Hematopoietic multipotent progenitor cell treated with erythropoietin and hydrocortisone succinate and interleukin-3 and kit ligand, for 6 days (in vitro differentiated cells): ENCODE data around the gene SKA3.
"Not testable (repeated sequence)": the region's sequence is repeated elsewhere in the genome, so short reads cannot be mapped to it uniquely, and the experiment has no call there.

Source experiments
- DNase-seq: peaks from one replicate; pipeline ENCODE4 v3.0.0-alpha.2; 2015

The SKA3 gene

DNA sequence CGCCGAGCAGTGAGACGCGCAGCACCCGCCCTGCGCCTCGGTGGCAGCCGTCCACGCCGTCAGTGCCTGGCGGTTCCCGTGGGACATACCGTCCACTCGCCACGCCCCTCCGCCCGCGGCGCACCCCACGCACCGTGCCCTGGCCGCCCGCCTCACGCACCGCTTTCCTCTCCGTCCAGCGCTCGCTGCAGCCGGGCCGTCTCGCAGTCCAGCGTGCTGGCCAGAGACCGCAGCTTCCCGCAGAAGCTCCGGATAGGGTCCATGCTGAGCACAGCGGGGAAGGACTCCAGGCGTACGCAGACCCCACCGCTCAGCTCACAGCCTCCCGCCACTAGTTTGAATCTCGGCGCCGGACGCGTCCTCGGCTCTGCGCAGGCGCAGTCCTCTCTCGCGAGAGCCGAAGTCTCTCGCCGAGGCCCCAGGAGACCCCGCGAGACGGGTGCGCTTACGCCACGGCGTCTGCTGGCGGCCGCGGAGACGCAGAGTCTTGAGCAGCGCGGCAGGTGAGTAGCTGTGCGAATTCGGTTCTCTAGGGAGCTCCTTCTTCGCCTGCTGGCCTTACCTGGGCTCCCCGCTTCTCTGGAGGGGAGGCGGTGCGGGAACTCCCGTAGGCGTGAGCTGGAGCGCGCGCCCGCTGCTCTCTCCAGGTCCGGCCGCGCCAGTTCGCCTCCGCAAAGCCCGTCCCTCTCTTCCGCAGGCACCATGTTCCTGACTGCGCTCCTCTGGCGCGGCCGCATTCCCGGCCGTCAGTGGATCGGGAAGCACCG, at the start of gene SKA3, which contains the start of gene MRPL57:
Gene SKA3 (minus strand): TSS at position 338 of the 767 bp plus-strand sequence. CDS start 75 bp downstream, at position 263.
Gene MRPL57 (plus strand): TSS at position 444 of the 767 bp plus-strand sequence. CDS start 259 bp downstream, at position 703.
- DNase-seq = peak; percentile 96

DNA sequence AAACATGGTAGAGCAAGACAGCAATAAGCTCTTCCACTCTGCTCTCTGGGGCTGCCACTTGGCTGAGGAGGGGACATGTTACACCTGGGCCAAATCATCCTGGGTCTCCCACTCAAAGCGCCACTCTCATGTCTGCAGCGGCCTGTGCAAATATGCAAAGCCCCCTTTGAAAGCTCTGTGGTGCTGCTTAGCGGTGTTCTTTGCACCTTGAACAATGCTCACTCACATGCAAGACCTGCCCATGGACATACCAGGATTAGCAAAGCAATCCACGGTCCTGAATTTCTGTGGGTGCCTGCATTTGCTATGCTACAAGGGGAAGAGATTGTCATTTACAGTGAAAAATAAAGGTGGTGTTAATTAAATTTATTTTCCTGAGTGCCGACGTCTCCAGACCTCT, 48.7 kb upstream of the SKA3 start:
- no peak for DNase-seq

DNA sequence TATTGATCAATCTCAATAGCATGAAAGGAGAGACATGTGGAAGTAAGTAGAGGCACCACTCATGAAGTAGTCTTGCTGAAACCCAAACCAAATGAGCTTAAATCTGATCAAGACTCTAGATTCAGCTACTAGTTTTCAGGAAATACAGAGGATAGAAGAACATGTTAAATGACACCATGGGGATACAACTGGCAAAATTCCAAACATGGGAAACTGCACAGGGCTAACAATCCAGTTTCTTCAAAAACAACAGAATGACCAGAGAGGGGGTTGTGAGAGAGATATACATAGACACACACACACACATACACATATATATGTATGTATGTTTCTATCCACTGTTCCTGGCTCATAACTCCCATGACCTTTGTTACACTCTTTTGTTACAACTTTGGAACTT, 44.9 kb upstream of the SKA3 start:
- DNase-seq = no peak

DNA sequence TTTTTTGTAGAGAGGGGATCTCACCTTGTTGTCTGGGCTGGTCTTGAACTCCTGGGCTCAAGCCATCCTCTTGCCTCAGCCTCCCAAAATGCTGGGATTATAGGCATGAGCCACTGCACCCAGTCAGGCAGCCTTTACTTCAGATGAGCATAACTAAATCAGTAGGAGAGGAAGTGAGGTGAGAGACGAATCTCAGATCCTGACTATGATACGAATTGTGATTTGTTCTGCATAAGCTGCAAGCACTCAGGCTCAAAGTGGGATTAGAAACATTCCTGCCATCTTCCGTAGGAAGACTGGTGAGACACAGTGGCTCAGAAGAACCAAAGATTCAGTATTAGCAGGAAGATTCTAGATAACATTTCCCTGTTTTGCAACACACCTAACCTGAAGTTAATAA, 43.4 kb upstream of the SKA3 start:
- DNase-seq = not testable (repeated sequence)

DNA sequence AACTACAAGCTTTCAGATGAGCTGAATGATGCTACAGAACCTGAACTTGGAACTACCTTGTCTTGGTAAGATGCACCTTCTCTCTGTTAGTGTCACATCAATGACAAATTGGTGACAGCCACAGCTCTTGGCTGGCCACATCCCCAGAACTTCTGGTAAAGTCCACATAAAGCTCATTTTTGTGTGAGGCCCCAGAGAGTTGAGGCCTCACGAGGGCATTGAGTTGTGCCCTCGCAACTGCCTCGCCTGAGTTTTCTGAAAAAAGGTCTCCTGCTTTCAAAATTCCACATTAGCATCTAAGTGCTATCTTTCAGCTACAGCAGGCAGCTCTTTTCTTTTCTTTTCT, 42.7 kb upstream of the SKA3 start:
- DNase-seq = no peak

DNA sequence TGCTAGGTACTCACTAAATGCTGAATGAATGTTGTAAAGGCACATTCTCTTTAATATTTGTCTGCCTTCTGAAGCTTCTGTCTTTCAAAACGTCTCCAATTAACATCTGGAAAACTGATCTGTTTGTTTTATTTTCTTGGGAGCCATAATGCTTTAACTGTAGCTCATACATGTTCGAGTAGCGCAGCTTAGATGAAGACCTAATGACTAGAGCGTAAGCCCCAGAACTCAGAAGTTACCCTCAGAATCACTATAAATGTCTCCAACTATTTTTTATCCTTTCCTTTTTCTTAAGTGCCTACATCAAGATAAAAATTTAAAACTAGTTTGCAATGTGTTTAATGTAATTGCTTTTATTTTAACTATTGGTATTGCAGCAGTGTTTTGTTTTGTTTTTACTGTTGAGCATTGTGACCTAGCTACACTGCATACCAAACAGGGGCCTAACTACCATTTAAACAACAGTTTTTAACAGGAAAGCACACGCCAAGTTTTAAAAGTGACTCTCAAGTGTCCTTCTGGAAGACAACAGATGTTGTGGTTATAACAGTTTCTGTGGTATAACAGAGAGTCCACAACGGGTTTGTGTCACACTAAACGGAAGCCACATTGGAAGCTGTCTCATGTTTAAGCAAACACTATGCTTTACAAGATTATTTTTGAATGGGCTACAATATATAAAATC, 42.1 kb upstream of the SKA3 start:
- DNase-seq = peak; percentile 81

DNA sequence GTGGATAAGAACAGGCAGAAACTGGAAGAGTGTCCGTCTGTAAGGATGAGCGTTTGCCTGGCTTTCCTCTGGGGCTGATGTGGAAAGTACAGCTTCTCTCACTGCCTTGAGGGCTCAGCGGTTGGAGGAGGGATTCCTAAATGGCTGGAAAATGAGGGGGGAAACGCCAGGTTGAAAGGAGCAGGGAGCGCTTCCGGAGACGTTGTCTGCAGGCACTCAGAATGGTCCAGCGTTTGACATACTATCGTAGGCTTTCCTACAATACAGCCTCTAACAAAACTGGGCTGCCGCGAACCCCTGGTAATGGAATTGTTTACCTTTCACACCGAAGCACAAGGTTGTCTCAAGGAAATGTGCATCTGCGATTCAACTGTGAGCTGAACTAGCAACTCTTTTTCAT, 40.0 kb upstream of the SKA3 start:
- DNase-seq = no peak

DNA sequence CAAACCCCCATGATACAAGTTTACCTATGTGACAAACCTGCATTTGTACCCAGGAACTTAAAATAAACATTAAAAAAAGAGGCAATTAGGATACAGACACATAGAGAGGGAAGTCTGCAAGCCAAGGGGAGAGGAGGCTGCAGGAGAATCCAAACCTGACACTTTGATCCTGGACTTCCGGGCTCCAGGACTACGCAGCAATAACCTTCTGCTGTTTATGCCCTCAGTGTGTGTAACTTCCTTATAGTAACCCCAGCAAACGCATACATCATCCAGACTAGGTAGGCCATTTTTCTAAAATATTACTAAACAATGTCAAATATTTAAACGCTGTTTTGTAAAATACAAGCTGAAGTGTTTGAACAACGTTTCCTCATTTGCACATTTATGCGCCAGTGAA, 39.1 kb upstream of the SKA3 start:
- DNase-seq = not testable (repeated sequence)

DNA sequence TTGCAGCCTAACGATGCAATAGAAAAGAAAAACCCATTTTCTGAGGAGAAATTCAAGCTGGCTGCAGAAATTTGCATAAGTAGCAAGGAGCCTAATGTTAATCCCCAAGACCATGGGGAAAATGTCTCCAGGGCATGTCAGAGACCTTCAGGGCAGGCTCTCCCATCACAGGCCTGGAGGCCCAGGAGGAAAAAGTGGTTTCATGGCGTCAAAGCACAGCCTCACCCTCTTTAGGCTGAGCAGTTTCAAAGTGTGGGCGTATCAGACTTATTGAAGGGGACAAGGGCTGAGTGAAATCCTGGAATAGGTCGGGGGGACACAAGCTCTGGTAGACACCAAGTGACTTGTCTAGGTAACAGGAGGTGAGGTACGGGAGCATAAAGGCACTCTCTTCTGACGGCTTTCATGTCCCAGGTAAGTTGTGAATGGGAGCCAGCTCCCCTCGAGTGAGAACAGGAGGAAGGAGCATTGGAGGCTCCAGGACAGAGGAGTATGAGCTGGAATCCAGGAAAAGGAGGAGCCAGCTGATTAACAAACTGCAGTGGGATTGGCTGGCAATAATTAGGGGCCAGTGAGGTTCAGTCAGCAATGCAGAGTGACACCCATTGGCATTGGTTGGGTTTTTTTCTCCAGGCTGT, 35.9 kb upstream of the SKA3 start:
- DNase-seq = no peak

DNA sequence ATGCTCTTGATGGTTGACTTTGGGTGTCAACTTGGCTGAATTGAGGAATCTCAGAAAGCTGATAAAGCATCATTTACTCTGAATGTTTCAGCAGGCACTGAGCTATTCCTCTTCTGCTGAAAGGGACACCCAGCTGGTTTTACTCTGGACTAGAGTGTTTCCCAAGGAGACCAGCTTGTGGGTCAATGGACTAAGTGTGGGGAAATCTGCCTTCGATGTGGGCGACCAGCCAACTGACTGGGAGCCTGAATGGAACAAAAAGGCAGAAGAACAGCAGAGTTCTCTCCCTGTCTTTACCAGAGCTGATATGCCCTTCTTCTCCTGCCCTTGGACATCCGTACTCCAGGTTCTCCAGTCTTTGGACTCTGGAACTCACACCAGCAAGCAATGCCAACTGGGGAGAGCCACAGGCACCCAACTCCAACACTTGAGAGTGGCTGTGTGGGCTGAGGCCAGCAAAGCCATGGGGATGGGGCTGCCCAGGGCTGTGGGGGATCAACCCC, 32.4 kb upstream of the SKA3 start:
- DNase-seq = no peak

DNA sequence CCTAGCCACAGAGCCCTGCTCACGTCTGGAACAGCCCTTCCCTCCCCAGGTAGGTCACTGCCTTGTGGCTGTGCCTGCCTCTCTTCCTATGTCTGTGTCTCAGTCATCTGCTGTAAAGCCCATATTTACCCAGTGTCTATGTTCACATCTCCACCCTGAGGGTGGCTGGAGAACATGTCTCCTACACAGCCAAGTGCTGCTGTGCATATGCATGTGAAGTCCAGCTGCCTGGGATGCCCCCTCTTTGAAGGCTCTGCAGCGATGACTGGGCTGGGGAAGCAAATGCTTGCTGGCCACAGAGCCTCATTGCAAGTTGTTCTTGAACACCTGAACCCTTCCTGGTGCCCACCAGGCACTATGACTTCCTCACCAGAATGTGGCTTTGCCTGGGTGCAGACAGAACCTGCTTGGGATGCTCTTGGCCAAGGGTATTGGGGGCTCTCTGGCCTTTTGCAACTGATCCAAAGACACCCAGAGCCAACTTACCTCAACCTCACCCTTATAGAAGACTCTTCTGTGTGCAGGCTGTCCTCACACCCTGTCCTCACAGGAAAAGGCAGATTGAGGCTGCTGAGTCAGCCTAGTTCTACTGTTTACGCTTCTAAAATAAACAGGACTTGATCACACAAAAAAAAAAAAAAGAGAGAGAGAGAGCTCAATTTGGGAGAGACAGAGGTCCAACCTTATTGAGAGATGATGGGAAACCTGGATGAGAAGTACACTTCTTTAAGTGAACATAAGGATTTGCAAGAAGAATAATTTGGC, 26.6 kb upstream of the SKA3 start:
- no peak for DNase-seq

DNA sequence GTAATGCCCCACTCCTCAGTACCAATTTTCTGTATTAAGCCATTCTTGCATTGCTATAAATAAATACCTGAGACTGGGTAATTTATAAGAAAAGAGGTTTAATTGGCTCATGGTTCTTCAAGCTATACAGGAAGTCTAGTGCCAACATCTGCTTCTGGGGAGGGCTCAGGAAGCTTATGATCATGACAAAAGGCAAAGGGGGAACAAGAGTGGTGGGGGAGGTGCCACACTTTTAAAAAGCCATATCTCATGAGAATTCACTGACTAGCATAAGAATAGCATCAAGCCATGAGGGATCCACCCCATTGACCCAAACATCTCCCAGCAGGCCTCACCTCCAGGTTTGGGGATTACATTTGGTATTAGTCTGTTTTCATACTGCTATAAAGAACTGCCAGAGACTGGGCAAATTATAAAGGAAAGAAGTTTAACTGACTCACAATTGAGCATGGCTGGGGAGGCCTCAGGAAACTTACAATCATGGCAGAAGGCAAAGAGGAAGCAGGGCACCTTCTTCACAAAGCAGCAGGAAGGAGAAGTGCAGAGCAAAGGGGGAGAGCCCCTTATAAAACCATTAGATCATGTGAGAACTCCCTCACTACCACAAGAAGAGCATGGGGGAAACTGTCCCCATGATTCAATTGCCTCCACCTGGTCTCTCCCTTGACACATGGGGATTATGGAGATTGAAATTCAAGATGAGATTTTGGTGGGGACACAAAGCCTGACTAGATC, 25.3 kb upstream of the SKA3 start:
- not testable (repeated sequence) for DNase-seq

DNA sequence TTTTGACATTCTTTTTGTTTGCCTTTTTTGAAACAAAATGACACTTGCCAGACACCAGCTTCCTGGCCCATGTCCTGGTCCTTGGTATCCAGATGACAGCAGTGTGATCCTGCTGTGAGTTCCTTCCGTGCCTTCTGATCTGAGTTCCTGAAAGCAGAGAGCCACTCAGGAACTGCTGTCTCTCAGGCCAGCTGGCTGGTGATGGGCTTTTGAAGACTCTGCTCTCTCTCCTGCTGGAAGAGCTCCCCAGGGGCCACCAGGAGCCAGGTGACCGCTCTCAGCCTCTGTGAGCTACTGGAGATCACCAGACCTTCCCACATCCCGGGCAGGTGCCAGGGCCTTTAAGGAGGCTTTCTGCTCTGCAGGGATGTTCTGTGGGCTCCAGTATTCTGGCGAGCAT, 22.0 kb upstream of the SKA3 start:
- DNase-seq = not testable (repeated sequence)

DNA sequence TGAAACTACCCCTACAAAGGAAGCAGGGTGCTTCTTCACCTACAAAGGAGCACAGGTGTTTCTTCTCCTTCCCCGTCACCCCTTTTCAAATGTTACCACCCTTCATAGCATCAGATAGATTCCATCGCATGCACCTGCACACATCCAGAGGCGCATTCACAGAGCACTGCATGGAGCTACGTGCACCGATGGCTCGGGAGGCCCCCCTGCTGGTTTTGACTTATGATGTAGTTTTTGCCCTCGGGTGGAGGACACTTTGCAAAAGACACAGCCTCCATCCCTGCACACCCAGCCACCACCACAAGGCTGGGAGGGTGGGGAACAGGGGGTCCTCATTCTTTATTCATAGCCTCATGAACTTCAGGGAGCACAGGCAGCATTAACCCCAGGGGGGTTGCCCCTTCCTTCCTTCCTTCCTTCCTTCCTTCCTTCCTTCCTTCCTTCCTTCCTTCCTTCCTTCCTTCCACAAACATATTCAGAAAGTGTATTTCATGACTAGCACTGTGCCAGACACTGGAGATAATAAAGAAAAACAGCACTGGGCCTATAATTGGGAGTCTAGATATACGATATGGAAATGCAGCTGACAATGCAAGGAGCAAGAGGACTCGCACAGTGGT, 21.4 kb upstream of the SKA3 start:
- DNase-seq = not testable (repeated sequence)

DNA sequence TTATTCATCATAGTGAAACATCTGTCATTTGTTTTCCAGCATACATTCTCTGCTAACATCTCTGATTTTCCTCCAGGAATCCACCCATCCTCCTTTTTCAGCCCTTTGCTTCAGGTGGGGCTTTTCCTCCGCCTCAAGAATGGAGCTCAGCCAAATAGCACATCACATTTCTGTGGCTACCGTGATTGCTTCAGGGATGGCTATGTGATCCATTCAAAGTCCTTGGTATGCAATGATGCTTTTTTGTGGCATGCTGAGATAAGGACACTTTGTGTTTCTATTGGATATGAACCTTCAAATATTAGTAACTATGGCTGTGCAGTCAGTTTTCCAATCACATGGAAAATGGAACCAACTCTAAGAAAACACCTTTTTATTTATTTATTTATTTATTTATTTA, 18.4 kb upstream of the SKA3 start:
- DNase-seq = not testable (repeated sequence)

DNA sequence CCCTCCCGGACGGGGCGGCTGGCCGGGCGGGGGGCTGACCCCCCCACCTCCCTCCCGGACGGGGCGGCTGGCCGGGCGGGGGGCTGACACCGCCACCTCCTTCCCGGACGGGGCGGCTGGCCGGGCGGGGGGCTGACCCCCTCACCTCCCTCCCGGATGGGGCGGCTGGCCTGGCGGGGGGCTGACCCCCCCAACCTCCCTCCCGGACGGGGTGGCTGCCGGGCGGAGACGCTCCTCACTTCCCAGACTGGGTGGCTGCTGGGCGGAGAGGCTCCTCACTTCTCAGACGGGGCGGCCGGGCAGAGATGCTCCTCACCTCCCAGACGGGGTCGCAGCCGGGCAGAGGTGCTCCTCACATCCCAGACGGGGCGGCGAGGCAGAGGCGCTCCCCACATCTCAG, 10.1 kb upstream of the SKA3 start:
- not testable (repeated sequence) for DNase-seq

DNA sequence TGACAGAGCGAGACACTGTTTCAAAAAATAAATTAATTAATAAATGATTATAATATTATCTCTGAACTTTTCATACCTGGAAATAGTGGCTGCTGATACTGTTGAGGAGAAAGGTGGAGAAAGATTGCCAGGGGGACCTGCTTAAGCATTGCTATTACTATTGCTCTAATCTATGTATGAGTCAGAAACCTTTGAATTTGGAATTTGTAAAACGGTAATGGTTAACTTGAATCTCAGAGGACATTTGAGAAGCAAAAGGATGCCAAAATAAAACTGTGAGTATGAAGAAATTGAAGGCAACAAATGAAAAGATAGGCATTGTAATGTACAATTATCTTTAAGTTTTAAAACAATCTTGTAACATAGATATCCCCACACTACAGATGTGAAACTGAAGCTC, 5.3 kb upstream of the SKA3 start:
- DNase-seq = no peak

DNA sequence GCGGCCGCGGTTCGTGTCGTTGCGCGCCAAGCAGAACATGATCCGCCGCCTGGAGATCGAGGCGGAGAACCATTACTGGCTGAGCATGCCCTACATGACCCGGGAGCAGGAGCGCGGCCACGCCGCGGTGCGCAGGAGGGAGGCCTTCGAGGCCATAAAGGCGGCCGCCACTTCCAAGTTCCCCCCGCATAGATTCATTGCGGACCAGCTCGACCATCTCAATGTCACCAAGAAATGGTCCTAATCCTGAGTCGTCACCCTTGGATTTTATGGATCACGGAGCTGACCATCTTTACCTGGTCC, 581 bp upstream of the SKA3 start:
- DNase-seq = peak; percentile 40

DNA sequence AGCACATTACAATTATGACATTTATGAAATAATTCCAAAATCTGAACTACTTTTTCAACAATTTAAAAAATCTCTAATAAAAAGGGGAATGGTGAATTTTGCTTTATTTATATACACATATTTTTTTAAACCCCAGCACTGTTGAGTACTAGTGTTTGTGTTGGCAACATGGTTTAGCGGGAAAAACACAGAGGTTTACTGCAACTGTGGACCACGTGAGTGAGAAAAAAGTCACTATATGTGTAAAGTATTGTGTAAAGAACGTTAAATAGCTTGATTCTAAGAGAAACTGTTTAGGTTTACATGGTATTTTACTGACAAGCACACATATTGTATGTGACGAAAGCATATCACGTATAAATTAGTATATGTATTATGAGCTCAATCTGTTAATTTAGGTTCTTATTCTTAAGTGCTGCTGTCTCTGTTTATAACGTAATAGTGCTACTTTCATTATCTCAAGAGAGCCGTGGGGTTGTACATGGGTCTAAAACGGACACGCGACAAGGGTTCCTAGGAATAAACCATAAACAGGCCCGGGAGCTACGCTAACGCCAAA, 617 bp downstream of the SKA3 start:
- peak; percentile 64 for DNase-seq

DNA sequence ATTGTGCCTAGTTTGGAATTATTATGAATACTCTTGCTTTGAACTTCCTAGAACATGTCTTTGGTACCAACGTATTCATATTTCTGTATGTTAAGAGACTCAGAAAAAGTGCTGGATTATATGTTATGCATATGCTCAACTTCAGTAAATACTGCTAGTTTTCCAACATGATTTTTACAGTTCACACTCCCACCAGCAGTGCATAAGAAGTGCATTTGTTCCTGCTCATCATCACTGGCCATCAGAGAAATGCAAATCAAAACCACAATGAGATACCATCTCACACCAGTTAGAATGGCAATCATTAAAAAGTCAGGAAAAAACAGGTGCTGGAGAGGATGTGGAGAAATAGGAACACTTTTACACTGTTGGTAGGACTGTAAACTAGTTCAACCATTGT, 2.6 kb downstream of the SKA3 start:
- not testable (repeated sequence) for DNase-seq

DNA sequence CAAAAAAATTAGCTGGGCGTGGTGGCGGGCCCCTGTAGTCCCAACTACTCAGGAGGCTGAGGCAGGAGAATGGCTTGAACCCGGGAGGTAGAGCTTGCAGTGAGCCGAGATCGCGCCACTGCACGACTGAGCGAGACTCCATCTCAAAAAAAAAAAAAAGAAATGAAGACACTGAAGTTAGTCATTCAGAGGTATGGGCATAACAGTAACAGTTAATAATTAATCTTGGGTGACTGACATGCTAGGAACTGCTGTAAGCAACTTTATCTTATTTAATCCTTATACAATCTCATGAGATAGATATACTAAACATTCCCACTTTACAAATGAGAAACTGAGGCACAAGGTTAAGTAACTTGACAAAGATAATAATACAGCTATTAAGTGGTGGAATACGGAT, 4.9 kb downstream of the SKA3 start:
- DNase-seq = no peak

DNA sequence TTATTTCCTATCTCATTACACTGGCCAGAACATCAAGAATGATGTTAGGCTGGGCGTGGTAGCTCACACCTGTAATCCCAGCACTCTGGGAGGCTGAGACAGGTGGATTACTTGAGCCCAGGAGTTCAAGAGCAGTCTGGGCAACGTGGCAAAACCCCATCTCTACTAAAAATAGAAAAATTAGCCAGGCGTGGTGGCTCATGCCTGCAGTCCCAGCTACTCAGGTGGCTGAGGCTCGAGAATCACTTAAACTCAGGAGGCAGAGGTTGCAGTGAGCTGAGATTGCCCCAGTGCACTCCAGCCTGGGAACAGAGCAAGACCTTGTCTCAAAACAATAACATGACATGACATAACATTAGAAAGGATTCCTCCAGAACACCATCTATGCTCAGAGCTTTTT, 10.7 kb downstream of the SKA3 start:
- not testable (repeated sequence) for DNase-seq
